ENCODE data around the gene CD4.
A peak's percentile ranks its signal among the peaks of the same experiment; 100 is the strongest.

Gene CD4

GRCh38 chr12:6824085-6824775 is 34.9 kb downstream of the CD4 start:
- no peak overlapping the region for H3K4me3 ChIP-seq
- H3K27ac ChIP-seq = no peak overlapping the region

GRCh38 chr12:6824901-6825381 is 35.6 kb downstream of the CD4 start:
- Histone ChIP-seq H3K4me3 (no peak overlapping the region), H3K27ac (peak overlapping the region in 1 of 21 experiments; percentile 22)

- peak overlapping the region in 1 of 21 experiments; percentile 22 for H3K27ac ChIP-seq
- H3K4me3 ChIP-seq = no peak overlapping the region
Observed at GRCh38 chr12:6825398-6826124, 36.2 kb downstream of the CD4 start.

GRCh38 chr12:6826125-6826733 is 36.9 kb downstream of the CD4 start:
- H3K4me3 ChIP-seq = no peak overlapping the region
- no peak overlapping the region for H3K27ac ChIP-seq

GRCh38 chr12:6826734-6827436 is 37.6 kb downstream of the CD4 start:
- Histone ChIP-seq H3K4me3 (no peak overlapping the region), H3K27ac (peak overlapping the region in 5 of 21 experiments; percentile 15 to 57 (median 29))

- H3K4me3 ChIP-seq = no peak overlapping the region
- H3K27ac ChIP-seq = peak overlapping the region in 6 of 21 experiments; percentile 15 to 71 (median 36)
Observed at GRCh38 chr12:6827437-6827911, 38.1 kb downstream of the CD4 start.

GRCh38 chr12:6827982-6828780 is 38.9 kb downstream of the CD4 start, which contains the start of gene P3H3:
Gene P3H3 (plus strand): TSS chr12:6828407. CDS start chr12:6828441, 34 bp downstream.
- peak within 1 kb of the TSS; percentile 50 to 69 (median 57) for H3K4me3 ChIP-seq
- H3K27ac ChIP-seq = peak within 1 kb of the TSS in 20 of 21 experiments; percentile 39 to 92 (median 74)

- peak overlapping the region; percentile 50 to 69 (median 57) for H3K4me3 ChIP-seq
- peak overlapping the region in 20 of 21 experiments; percentile 39 to 92 (median 74) for H3K27ac ChIP-seq
Observed at GRCh38 chr12:6828781-6829535, 39.6 kb downstream of the CD4 start.

GRCh38 chr12:6829536-6830220 is 40.4 kb downstream of the CD4 start:
- peak overlapping the region; percentile 50 to 69 (median 57) for H3K4me3 ChIP-seq

GRCh38 chr12:6830286-6830890 is 41.1 kb downstream of the CD4 start:
- Histone ChIP-seq H3K27ac (peak overlapping the region in 1 of 21 experiments; percentile 57), H3K4me3 (no peak overlapping the region)

More at GRCh38 chr12:6829536-6830220, 40.4 kb downstream of the CD4 start:
- H3K27ac ChIP-seq = peak overlapping the region in 17 of 21 experiments; percentile 39 to 92 (median 77)

- Histone ChIP-seq H3K27ac (no peak overlapping the region), H3K4me3 (no peak overlapping the region)
Observed at GRCh38 chr12:6830999-6831398, 41.7 kb downstream of the CD4 start.

- Histone ChIP-seq H3K27ac (no peak overlapping the region), H3K4me3 (no peak overlapping the region)
Observed at GRCh38 chr12:6831450-6831995, 42.2 kb downstream of the CD4 start.

- Histone ChIP-seq H3K27ac (no peak overlapping the region), H3K4me3 (no peak overlapping the region)
Observed at GRCh38 chr12:6832125-6832524, 42.8 kb downstream of the CD4 start.

GRCh38 chr12:6833189-6833890 is 44.0 kb downstream of the CD4 start:
- no peak overlapping the region for H3K27ac ChIP-seq

GRCh38 chr12:6834254-6834653 is 44.9 kb downstream of the CD4 start:
- H3K4me3 ChIP-seq = no peak overlapping the region
- H3K27ac ChIP-seq = no peak overlapping the region

More at GRCh38 chr12:6833189-6833890, 44.0 kb downstream of the CD4 start:
- no peak overlapping the region for H3K4me3 ChIP-seq

GRCh38 chr12:6834873-6835272 is 45.5 kb downstream of the CD4 start:
- no peak overlapping the region for H3K27ac ChIP-seq
- H3K4me3 ChIP-seq = no peak overlapping the region
